Spleen (tissue), 11 donors: Measurements from ENCODE around the gene PHKB. TPM values are rescaled to one million over a fixed set of nuclear protein-coding genes. Genes with fewer than 3 reads are reported as not detected.

ENCODE experiments used
- DNase-seq: peaks from one replicate; pipeline ENCODE4 v3.0.0-alpha.2; 2020
- H3K27ac ChIP-seq, 8 donors: fragments of 200-600 bp; sonication (generic) in 7 of 8; 1 replicate in 4 of 8; 2 replicates in 4 of 8; pipeline versions ENCODE4 v1.5.0 to v1.8.0; 2016 to 2021; ENCODE audit warnings: inconsistent platforms in 4 of 8, mild to moderate bottlenecking in 4 of 8, moderate library complexity in 1 of 8
- H3K27me3 ChIP-seq, 7 donors: fragments of 200-600 bp; sonication (generic) in 6 of 7; replicated peaks in 1 of 7; 1 replicate in 4 of 7; 2 replicates in 3 of 7; pipeline versions ENCODE4 v1.5.0 to v1.8.0; 2016 to 2021; ENCODE audit warnings: inconsistent platforms in 3 of 7, mild to moderate bottlenecking in 1 of 7
- H3K36me3 ChIP-seq, 6 donors: fragments of 200-600 bp; sonication (generic) in 5 of 6; 1 replicate in 4 of 6; 2 replicates in 2 of 6; pipeline versions ENCODE4 v1.5.0 to v1.8.0; 2016 to 2021; ENCODE audit warnings: inconsistent platforms in 2 of 6
- H3K4me1 ChIP-seq, 6 donors: fragments of 200-600 bp; sonication (generic) in 5 of 6; 1 replicate in 3 of 6; 2 replicates in 3 of 6; pipeline versions ENCODE4 v1.5.0 to v1.8.0; 2016 to 2021; ENCODE audit warnings: inconsistent platforms in 3 of 6
- H3K4me3 ChIP-seq, 8 donors: fragments of 200-600 bp; sonication (generic) in 7 of 8; 1 replicate in 4 of 8; 2 replicates in 4 of 8; pipeline versions ENCODE4 v1.5.0 to v1.8.0; 2016 to 2021; ENCODE audit warnings: inconsistent platforms in 4 of 8, mild to moderate bottlenecking in 4 of 8, moderate library complexity in 2 of 8
- H3K9me3 ChIP-seq, 8 donors: fragments of 200-600 bp; sonication (generic) in 7 of 8; 1 replicate in 4 of 8; 2 replicates in 4 of 8; pipeline versions ENCODE4 v1.5.0 to v1.8.0; 2016 to 2021; ENCODE audit warnings: inconsistent platforms in 4 of 8
- CTCF ChIP-seq, 11 experiments: fragments of 200-600 bp in 7 of 11; fragments of 450-650 bp in 4 of 11; sonication (generic) in 4 of 11; IDR thresholded peaks in 8 of 11; conservative IDR thresholded peaks in 3 of 11; 1 replicate in 7 of 11; 2 replicates in 4 of 11; pipeline versions ENCODE4 v1.4.0 to v1.8.0; 2016 to 2021; ENCODE audit warnings: antibody characterized with exemption in 11 of 11, inconsistent platforms in 4 of 11, mild to moderate bottlenecking in 1 of 11
- POLR2A ChIP-seq, 3 donors: fragments of 450-650 bp; IDR thresholded peaks; one replicate each; pipeline ENCODE4 v1.5.1; 2017; ENCODE audit warnings: antibody characterized with exemption in 3 of 3, mild to moderate bottlenecking in 1 of 3
- POLR2AphosphoS5 ChIP-seq, 3 donors: sonication (generic); formaldehyde crosslinking; IDR thresholded peaks; one replicate each; pipeline ENCODE4 v1.5.1; 2017; ENCODE audit warnings: antibody characterized with exemption in 3 of 3
- WGBS, 5 donors: extraction: QIAGEN DNeasy Blood & Tissue Kit in 3 of 5; methylation state at CpG; one replicate each; pipeline versions ENCODE4 v1.1.5 to v1.1.7; 2013 to 2018; 5-methylcytosine and 5-hydroxymethylcytosine counted together
- intact Hi-C: fragments of 100-400 bp; cut with DNase I; formaldehyde crosslinking; loops from one replicate; pipeline ENCODE4 v1.15.0; 2023; ENCODE audit warnings: low total_unique reads
- polyA plus RNA-seq, 3 donors: library from polyadenylated mRNA; stranded (reverse); fragments of 200-250 nt; gene quantifications; one replicate each; pipeline ENCODE4 v1.2.1, GENCODE V29; 2013
- total RNA-seq, 7 donors: library from RNA; depleted of rRNA in 3 of 7; stranded (reverse); fragments of >200 nt in 3 of 7; fragmentation: NEBNext Ultra II Directional in 4 of 7; extraction: Animal tissue kit (Norgen Biotek cat#: 25700) in 4 of 7; gene quantifications; one replicate each; pipeline versions ENCODE4 v1.1.0 to v1.2.1, GENCODE V29; 2016 to 2021
- donor health status: healthy with polysubstance abuse.
- donor health status: DM: no; HTN: no; CAD: no; lungs with moderate emphysema.
- donor health status: DM: no; HTN: no; CAD: no.
- donor health status: Bipolar disorder and iron deficiency.
- donor health status: healthy.
- donor health status: DM: no; HTN: no; CAD: no.
- donor health status: DM: yes; HTN: yes; CAD: no.

Gene PHKB
- total and polyA plus RNA-seq, 10 donors: 19.7 to 168 (median 99.1) TPM

- DNase-seq: no peak
- Histone ChIP-seq H3K9me3 (no peaks in the 10 kb centered on the region), H3K27ac (no peak overlapping the region), H3K27me3 (no peaks in the 10 kb centered on the region), H3K4me1 (peaks cover 0 to 22% (median 1%) of the 10 kb centered on the region in 6 donors), H3K4me3 (no peak overlapping the region), H3K36me3 (peaks cover 0 to 70% (median 26%) of the 10 kb centered on the region in 6 donors)
- intact Hi-C loops: no loop called here
- 48 to 69% (median 52%) methylated on average over 2 of the region's 2 CpGs for WGBS, 5 donors
- TF ChIP-seq POLR2A (IDR thresholded peaks at IDR 0.05) (no peak), CTCF (IDR thresholded peaks at IDR 0.05 in 8 of 11, conservative IDR thresholded peaks at IDR 0.05 in 3 of 11) (no peak), POLR2AphosphoS5 (IDR thresholded peaks at IDR 0.05) (no peak)
These were observed 183.0 kb downstream of the PHKB start for GRCh38 chr16:47644166-47644565.

GRCh38 chr16:47644661-47645060 lies 183.5 kb downstream of the PHKB start:
- Histone ChIP-seq H3K4me3 (no peak overlapping the region), H3K36me3 (peaks cover 0 to 75% (median 29%) of the 10 kb centered on the region in 6 donors), H3K27ac (no peak overlapping the region), H3K4me1 (peaks cover 0 to 22% (median 1%) of the 10 kb centered on the region in 6 donors), H3K27me3 (no peaks in the 10 kb centered on the region), H3K9me3 (no peaks in the 10 kb centered on the region)
- no peak for DNase-seq
- TF ChIP-seq POLR2AphosphoS5 (IDR thresholded peaks at IDR 0.05): no peak
- no peak for TF ChIP-seq CTCF (IDR thresholded peaks at IDR 0.05 in 8 of 11, conservative IDR thresholded peaks at IDR 0.05 in 3 of 11)
- no peak for TF ChIP-seq POLR2A (IDR thresholded peaks at IDR 0.05)
- intact Hi-C loops: no loop called here

- Histone ChIP-seq H3K4me1 (peaks cover 0 to 22% (median 1%) of the 10 kb centered on the region in 6 donors), H3K9me3 (no peaks in the 10 kb centered on the region), H3K36me3 (peaks cover 0 to 84% (median 46%) of the 10 kb centered on the region in 6 donors), H3K27ac (no peak overlapping the region), H3K27me3 (no peaks in the 10 kb centered on the region), H3K4me3 (no peak overlapping the region)
- DNase-seq: no peak
- WGBS, 5 donors: 89 to 99% (median 93%) methylated on average over 4 of the region's 4 CpGs
- TF ChIP-seq POLR2A (IDR thresholded peaks at IDR 0.05): no peak
- no peak for TF ChIP-seq POLR2AphosphoS5 (IDR thresholded peaks at IDR 0.05)
- no peak for TF ChIP-seq CTCF (IDR thresholded peaks at IDR 0.05 in 8 of 11, conservative IDR thresholded peaks at IDR 0.05 in 3 of 11)
- intact Hi-C loops: no loop called here
These were observed 185.8 kb downstream of the PHKB start for GRCh38 chr16:47646914-47647313.

- no peaks in the 10 kb centered on the region for H3K4me1 ChIP-seq
- no peak for TF ChIP-seq CTCF (IDR thresholded peaks at IDR 0.05 in 8 of 11, conservative IDR thresholded peaks at IDR 0.05 in 3 of 11)
- TF ChIP-seq POLR2A (IDR thresholded peaks at IDR 0.05): no peak
- TF ChIP-seq POLR2AphosphoS5 (IDR thresholded peaks at IDR 0.05): no peak
- WGBS, 5 donors: 95 to 98% (median 97%) methylated on average over 3 of the region's 3 CpGs
- no peak overlapping the region for H3K4me3 ChIP-seq
- intact Hi-C loops: no loop called here
- H3K9me3 ChIP-seq: peaks cover 0 to 7% (median 0%) of the 10 kb centered on the region in 8 donors
- H3K36me3 ChIP-seq: peaks cover 0 to 100% (median 45%) of the 10 kb centered on the region in 6 donors
- H3K27ac ChIP-seq: no peak overlapping the region
- no peaks in the 10 kb centered on the region for H3K27me3 ChIP-seq
- no peak for DNase-seq
These were observed 195.9 kb downstream of the PHKB start for GRCh38 chr16:47657032-47657431.
